ENCODE measurements around the gene KDM2B.

KDM2B gene

DNA sequence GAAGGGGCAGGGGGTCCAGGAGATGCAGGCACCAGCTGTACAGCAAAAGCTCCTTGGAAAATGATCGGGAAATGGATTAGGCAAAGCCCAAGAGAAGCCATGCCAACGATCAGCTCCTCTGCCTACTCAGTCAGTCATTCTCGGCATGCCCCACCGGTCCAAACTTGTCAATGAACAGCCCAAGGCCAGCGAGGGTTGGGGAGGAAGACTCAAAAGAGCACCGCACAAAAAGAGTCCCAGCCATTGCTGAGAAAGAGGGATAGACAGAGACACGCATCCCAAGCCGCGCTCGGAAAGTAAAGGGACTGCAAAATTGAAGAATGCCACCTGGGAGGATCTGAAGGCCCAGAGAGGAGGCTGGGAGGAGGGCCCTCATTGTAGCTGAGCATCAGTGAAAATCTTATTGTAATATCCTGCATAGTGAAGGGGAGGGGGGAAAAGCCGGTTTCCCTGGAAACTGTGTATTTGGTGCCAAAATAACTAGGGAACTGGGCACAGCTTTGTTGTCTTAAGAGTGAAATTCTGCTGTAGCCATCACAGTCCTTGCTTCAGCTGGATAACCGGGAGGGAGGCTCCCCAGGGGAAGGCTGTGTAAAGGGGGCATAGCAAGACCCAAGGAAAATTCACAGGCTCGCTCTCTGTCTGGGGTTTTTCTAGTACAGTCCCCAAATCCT lies 4.7 kb downstream of the KDM2B start:
- TF ChIP-seq EZH2phosphoT487 (IDR thresholded peaks at IDR 0.05; ENCODE audit: low read length) (no peak), EZH2 (optimal IDR thresholded peaks at IDR 0.05; ENCODE audit: low read depth, low read length) (no peak)
- TF ChIP-seq, protein P1, sequence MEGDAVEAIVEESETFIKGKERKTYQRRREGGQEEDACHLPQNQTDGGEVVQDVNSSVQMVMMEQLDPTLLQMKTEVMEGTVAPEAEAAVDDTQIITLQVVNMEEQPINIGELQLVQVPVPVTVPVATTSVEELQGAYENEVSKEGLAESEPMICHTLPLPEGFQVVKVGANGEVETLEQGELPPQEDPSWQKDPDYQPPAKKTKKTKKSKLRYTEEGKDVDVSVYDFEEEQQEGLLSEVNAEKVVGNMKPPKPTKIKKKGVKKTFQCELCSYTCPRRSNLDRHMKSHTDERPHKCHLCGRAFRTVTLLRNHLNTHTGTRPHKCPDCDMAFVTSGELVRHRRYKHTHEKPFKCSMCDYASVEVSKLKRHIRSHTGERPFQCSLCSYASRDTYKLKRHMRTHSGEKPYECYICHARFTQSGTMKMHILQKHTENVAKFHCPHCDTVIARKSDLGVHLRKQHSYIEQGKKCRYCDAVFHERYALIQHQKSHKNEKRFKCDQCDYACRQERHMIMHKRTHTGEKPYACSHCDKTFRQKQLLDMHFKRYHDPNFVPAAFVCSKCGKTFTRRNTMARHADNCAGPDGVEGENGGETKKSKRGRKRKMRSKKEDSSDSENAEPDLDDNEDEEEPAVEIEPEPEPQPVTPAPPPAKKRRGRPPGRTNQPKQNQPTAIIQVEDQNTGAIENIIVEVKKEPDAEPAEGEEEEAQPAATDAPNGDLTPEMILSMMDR (IDR thresholded peaks at IDR 0.05; ENCODE audit: low read length) = no peak
- Histone ChIP-seq H3F3A (ENCODE audit: insufficient read depth, low read length) (no peaks in the 10 kb centered on the region), H3K79me2 (ENCODE audit: low read length) (no peaks in the 10 kb centered on the region), H4K20me1 (ENCODE audit: insufficient read depth, low read length) (no peaks in the 10 kb centered on the region), H3K9ac (ENCODE audit: low read length) (no peak overlapping the region), H2AFZ (ENCODE audit: low read length) (no peak overlapping the region), H3K4me3 (ENCODE audit: low read length) (no peak overlapping the region), H3K4me2 (ENCODE audit: low read depth, low read length) (no peak overlapping the region), H3K9me2 (replicated peaks; ENCODE audit: insufficient read depth, low read length) (no peaks in the 10 kb centered on the region), H3K9me3 (replicated peaks; ENCODE audit: insufficient read depth, low read length) (no peaks in the 10 kb centered on the region), H3K4me1 (ENCODE audit: low read length) (no peaks in the 10 kb centered on the region), H3K27ac (ENCODE audit: low read length) (no peak overlapping the region), H3K27me3 (replicated peaks; ENCODE audit: insufficient read depth, low read length) (no peaks in the 10 kb centered on the region), H3K36me3 (replicated peaks; ENCODE audit: insufficient read depth, low read length) (no peaks in the 10 kb centered on the region)
- DNase-seq = no peak

DNA sequence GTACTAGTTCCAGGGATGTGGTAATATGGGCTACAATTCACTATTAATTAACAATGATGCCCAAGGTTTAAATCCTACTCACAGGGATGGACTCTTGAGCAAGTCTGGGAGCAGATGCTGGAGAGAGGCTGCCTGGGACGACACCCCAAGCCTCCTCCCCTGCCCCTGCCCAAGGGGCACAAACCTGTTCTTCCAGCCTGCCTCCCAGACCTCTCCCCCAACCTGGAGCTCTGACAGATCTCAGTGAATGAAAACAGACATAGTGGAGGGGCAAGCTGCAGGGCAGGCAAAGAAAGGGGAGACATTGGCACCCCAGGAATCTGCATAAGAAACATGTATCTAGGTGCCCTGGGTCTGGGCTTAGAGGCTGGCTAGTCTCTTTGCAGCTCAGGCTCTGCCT lies 5.8 kb downstream of the KDM2B start:
- H4K20me1 ChIP-seq (ENCODE audit: insufficient read depth, low read length) = no peaks in the 10 kb centered on the region
- H3K4me1 ChIP-seq (ENCODE audit: low read length) = no peaks in the 10 kb centered on the region
- TF ChIP-seq EZH2phosphoT487 (IDR thresholded peaks at IDR 0.05; ENCODE audit: low read length) (no peak), EZH2 (optimal IDR thresholded peaks at IDR 0.05; ENCODE audit: low read depth, low read length) (no peak)
- TF ChIP-seq, protein P1 (IDR thresholded peaks at IDR 0.05; ENCODE audit: low read length) = no peak

DNA sequence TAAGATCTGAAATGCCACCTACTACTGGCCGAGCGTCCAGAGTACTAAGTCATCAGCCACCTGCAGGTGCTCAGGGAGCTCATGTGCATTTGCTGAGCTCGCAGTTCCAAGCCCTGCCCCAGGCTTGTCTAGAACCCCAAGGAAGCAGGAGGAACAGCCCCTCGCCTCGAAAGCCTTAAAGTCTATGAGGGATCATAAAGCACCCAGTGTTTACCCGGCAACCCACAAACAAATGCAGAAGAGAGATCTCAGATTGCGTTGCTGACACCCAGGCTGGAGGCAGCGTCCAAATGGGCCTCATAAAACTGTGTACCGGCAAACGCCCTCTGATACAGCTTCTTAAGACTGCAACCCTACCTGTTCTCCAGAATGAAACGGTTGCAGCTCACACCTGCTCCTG lies 6.8 kb downstream of the KDM2B start:
- H3K4me2 ChIP-seq (ENCODE audit: low read depth, low read length) = no peak overlapping the region
- no peaks in the 10 kb centered on the region for H3K9me3 ChIP-seq (replicated peaks; ENCODE audit: insufficient read depth, low read length)
- H3K4me3 ChIP-seq (ENCODE audit: low read length) = no peak overlapping the region
- no peaks in the 10 kb centered on the region for H3K36me3 ChIP-seq (replicated peaks; ENCODE audit: insufficient read depth, low read length)
- H3K4me1 ChIP-seq (ENCODE audit: low read length) = no peaks in the 10 kb centered on the region
- no peaks in the 10 kb centered on the region for H3F3A ChIP-seq (ENCODE audit: insufficient read depth, low read length)
- H3K9ac ChIP-seq (ENCODE audit: low read length) = no peak overlapping the region
- no peak overlapping the region for H3K27ac ChIP-seq (ENCODE audit: low read length)
- H3K9me2 ChIP-seq (replicated peaks; ENCODE audit: insufficient read depth, low read length) = no peaks in the 10 kb centered on the region
- H2AFZ ChIP-seq (ENCODE audit: low read length) = no peak overlapping the region
- TF ChIP-seq, protein P1 (IDR thresholded peaks at IDR 0.05; ENCODE audit: low read length) = no peak
- TF ChIP-seq EZH2phosphoT487 (IDR thresholded peaks at IDR 0.05; ENCODE audit: low read length) (no peak), EZH2 (optimal IDR thresholded peaks at IDR 0.05; ENCODE audit: low read depth, low read length) (no peak)
- H3K79me2 ChIP-seq (ENCODE audit: low read length) = no peaks in the 10 kb centered on the region
- DNase-seq = no peak
- no peaks in the 10 kb centered on the region for H4K20me1 ChIP-seq (ENCODE audit: insufficient read depth, low read length)
- no peaks in the 10 kb centered on the region for H3K27me3 ChIP-seq (replicated peaks; ENCODE audit: insufficient read depth, low read length)

More for the DNA sequence above, 5.8 kb downstream of the KDM2B start:
- Histone ChIP-seq H2AFZ (ENCODE audit: low read length) (no peak overlapping the region), H3K9ac (ENCODE audit: low read length) (no peak overlapping the region), H3K4me2 (ENCODE audit: low read depth, low read length) (no peak overlapping the region), H3K9me3 (replicated peaks; ENCODE audit: insufficient read depth, low read length) (no peaks in the 10 kb centered on the region), H3K36me3 (replicated peaks; ENCODE audit: insufficient read depth, low read length) (no peaks in the 10 kb centered on the region), H3K27me3 (replicated peaks; ENCODE audit: insufficient read depth, low read length) (no peaks in the 10 kb centered on the region), H3F3A (ENCODE audit: insufficient read depth, low read length) (no peaks in the 10 kb centered on the region), H3K27ac (ENCODE audit: low read length) (no peak overlapping the region), H3K4me3 (ENCODE audit: low read length) (no peak overlapping the region), H3K9me2 (replicated peaks; ENCODE audit: insufficient read depth, low read length) (no peaks in the 10 kb centered on the region), H3K79me2 (ENCODE audit: low read length) (no peaks in the 10 kb centered on the region)
- DNase-seq = no peak

Measured in MM.1S (cell line).